Smooth muscle cell (in vitro differentiated cells): ENCODE measurements around the gene SERPINB6. TPM values are rescaled to one million over a fixed set of nuclear protein-coding genes. Genes with fewer than 3 reads are reported as not detected.
A peak's percentile ranks its signal among the peaks of the same experiment; 100 is the strongest.

Experiments used
- DNase-seq: peaks from one replicate; lab custom pipeline; 2025; ENCODE audit not compliant: unreplicated experiment; lab: John Stamatoyannopoulos, UW
- H2AFZ ChIP-seq: fragments of 200-600 bp; sonication (generic); 2 replicates; pipeline ENCODE4 v1.6.0; 2016; ENCODE audit warnings: antibody characterized with exemption, low read depth, mild to moderate bottlenecking
- H3F3A ChIP-seq: fragments of 200-600 bp; sonication (generic); 2 replicates; pipeline ENCODE4 v1.6.0; 2017; ENCODE audit warnings: antibody characterized with exemption, low read depth
- H3K27ac ChIP-seq: fragments of 200-600 bp; sonication (generic); 2 replicates; pipeline ENCODE4 v1.5.1; 2016; ENCODE audit warnings: low read depth, mild to moderate bottlenecking
- H3K27me3 ChIP-seq: fragments of 200-600 bp; sonication (generic); 2 replicates; pipeline ENCODE4 v1.6.1; 2016; ENCODE audit warnings: low read depth, mild to moderate bottlenecking
- H3K36me3 ChIP-seq: fragments of 200-600 bp; sonication (generic); 2 replicates; pipeline ENCODE4 v1.5.1; 2016; ENCODE audit warnings: low read depth
- H3K4me1 ChIP-seq: fragments of 200-600 bp; sonication (generic); 2 replicates; pipeline ENCODE4 v1.5.1; 2016; ENCODE audit warnings: low read depth
- H3K4me2 ChIP-seq: fragments of 200-600 bp; sonication (generic); 2 replicates; pipeline ENCODE4 v1.6.0; 2016; ENCODE audit warnings: mild to moderate bottlenecking
- H3K4me3 ChIP-seq: fragments of 200-600 bp; sonication (generic); 2 replicates; pipeline ENCODE4 v1.5.1; 2016; ENCODE audit warnings: mild to moderate bottlenecking
- H3K79me2 ChIP-seq: fragments of 200-600 bp; sonication (generic); 2 replicates; pipeline ENCODE4 v1.6.0; 2016; ENCODE audit warnings: low read depth, mild to moderate bottlenecking
- H3K9ac ChIP-seq: fragments of 200-600 bp; sonication (generic); 2 replicates; pipeline ENCODE4 v1.6.0; 2016; ENCODE audit warnings: low read depth
- H3K9me3 ChIP-seq: fragments of 200-600 bp; sonication (generic); replicated peaks from 2 replicates; pipeline ENCODE4 v1.5.1; 2016; ENCODE audit warnings: low read depth
- H4K20me1 ChIP-seq: fragments of 200-600 bp; sonication (generic); 2 replicates; pipeline ENCODE4 v1.6.0; 2016; ENCODE audit warnings: low read depth
- WGBS: methylation state at CpG from one replicate; pipeline ENCODE4 v1.1.7; 2016; ENCODE audit warnings: low lambda C conversion rate; 5-methylcytosine and 5-hydroxymethylcytosine counted together
- polyA plus RNA-seq: library from polyadenylated mRNA; unstranded; fragments of >200 nt; fragmentation: Nextera tagmentation; extraction: Ambion mirVana; gene quantifications from 2 replicates; pipeline ENCODE4 v1.2.1, GENCODE V29; 2016
- total RNA-seq: library from RNA; depleted of rRNA; stranded (reverse); fragments of >200 nt; gene quantifications from 2 replicates; pipeline ENCODE4 v1.2.3, GENCODE V29; 2014
- TF ChIP-seq, protein P1 (sequence below): fragments of 200-600 bp; sonication (generic); IDR thresholded peaks from 2 replicates; pipeline ENCODE4 v1.5.1; 2017; ENCODE audit warnings: borderline replicate concordance, mild to moderate bottlenecking, antibody characterized with exemption; ENCODE audit not compliant: insufficient read depth, poor library complexity, severe bottlenecking

The SERPINB6 gene
- total and polyA plus RNA-seq, 2 experiments from 2014 or later: 67.8 to 118 TPM

DNA sequence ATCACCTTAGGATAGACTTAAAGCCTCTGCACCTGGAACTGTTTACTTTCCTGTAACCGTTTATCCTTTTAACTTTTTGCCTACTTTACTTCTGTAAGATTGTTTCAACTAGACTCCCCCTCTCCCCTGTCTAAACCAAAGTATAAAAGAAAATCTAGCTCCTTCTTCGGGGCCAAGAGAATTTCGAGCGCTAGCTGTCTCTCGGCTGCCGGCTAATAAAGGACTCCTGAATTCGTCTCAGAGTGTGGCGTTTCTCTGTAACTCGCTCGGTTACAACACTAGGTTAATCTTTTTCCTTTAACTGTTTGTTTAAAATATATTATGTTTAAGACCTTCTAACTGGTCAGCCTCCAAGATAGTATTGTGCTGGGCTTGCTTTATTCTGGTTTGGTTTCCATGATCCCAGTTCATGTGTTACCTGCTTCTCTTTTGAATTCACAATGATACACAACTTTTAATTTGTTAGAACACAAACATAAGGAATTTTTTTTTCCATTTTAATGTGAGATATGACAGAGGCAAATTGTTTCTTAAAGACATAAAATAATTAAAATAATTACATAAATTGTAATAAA is 19.7 kb upstream of the SERPINB6 start:
- peak overlapping the region; percentile 99 for H3K27ac ChIP-seq
- H3K36me3 ChIP-seq: no peaks in the 10 kb centered on the region
- H3K27me3 ChIP-seq: no peaks in the 10 kb centered on the region
- H2AFZ ChIP-seq: peak overlapping the region; percentile 53
- H3K79me2 ChIP-seq: no peaks in the 10 kb centered on the region
- H3K4me3 ChIP-seq: peak overlapping the region; percentile 56
- no peak for DNase-seq
- H4K20me1 ChIP-seq: no peaks in the 10 kb centered on the region
- H3K9ac ChIP-seq: peak overlapping the region; percentile 94
- H3K9me3 ChIP-seq: no peaks in the 10 kb centered on the region
- peak overlapping the region; percentile 93 for H3K4me2 ChIP-seq
- peaks cover 19% of the 10 kb centered on the region for H3K4me1 ChIP-seq
- TF ChIP-seq, protein P1, sequence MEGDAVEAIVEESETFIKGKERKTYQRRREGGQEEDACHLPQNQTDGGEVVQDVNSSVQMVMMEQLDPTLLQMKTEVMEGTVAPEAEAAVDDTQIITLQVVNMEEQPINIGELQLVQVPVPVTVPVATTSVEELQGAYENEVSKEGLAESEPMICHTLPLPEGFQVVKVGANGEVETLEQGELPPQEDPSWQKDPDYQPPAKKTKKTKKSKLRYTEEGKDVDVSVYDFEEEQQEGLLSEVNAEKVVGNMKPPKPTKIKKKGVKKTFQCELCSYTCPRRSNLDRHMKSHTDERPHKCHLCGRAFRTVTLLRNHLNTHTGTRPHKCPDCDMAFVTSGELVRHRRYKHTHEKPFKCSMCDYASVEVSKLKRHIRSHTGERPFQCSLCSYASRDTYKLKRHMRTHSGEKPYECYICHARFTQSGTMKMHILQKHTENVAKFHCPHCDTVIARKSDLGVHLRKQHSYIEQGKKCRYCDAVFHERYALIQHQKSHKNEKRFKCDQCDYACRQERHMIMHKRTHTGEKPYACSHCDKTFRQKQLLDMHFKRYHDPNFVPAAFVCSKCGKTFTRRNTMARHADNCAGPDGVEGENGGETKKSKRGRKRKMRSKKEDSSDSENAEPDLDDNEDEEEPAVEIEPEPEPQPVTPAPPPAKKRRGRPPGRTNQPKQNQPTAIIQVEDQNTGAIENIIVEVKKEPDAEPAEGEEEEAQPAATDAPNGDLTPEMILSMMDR: no peak
- 26% methylated on average over 10 of the region's 10 CpGs for WGBS
- H3F3A ChIP-seq: peaks cover 26% of the 10 kb centered on the region

DNA sequence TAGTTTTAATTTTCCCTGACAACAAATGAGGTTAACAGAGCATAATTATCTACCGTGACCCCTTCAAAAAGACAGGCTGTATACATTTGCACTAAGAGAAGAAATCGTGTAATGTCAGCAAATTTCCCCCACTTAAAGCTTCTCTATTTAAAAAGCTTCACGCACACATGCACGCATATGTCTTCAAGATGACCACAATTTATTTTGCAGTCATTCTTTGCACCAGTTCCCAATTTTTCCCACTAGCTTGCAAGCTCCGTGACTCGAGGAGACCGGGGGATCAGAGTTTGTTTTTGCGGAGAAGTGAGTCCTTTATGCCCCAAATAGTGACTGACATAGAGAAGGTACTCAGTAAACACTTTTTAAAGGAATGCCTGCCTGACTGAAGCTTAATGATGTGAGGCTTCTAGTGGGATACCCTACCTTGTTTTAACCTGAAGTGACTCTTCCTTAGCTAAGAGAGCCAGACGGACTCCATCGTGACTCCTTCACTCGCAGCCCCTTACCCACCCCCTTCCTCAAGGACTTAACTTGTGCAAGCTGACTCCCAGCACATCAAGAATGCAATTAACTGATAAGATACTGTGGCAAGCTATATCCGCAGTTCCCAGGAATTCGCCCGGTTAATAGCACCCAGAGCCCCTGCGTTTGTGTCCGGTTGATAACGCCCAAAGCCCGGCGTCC is 19.0 kb upstream of the SERPINB6 start:
- Histone ChIP-seq H3K9ac (peak overlapping the region; percentile 94), H3K4me3 (peak overlapping the region; percentile 56), H3F3A (peaks cover 26% of the 10 kb centered on the region), H3K4me2 (peak overlapping the region; percentile 93), H4K20me1 (no peaks in the 10 kb centered on the region), H3K27me3 (no peaks in the 10 kb centered on the region), H2AFZ (peak overlapping the region; percentile 53), H3K36me3 (no peaks in the 10 kb centered on the region), H3K4me1 (peaks cover 19% of the 10 kb centered on the region), H3K27ac (peak overlapping the region; percentile 99), H3K79me2 (no peaks in the 10 kb centered on the region), H3K9me3 (no peaks in the 10 kb centered on the region)
- TF ChIP-seq, protein P1: no peak
- DNase-seq: no peak
- 19% methylated on average over 19 of the region's 19 CpGs for WGBS

DNA sequence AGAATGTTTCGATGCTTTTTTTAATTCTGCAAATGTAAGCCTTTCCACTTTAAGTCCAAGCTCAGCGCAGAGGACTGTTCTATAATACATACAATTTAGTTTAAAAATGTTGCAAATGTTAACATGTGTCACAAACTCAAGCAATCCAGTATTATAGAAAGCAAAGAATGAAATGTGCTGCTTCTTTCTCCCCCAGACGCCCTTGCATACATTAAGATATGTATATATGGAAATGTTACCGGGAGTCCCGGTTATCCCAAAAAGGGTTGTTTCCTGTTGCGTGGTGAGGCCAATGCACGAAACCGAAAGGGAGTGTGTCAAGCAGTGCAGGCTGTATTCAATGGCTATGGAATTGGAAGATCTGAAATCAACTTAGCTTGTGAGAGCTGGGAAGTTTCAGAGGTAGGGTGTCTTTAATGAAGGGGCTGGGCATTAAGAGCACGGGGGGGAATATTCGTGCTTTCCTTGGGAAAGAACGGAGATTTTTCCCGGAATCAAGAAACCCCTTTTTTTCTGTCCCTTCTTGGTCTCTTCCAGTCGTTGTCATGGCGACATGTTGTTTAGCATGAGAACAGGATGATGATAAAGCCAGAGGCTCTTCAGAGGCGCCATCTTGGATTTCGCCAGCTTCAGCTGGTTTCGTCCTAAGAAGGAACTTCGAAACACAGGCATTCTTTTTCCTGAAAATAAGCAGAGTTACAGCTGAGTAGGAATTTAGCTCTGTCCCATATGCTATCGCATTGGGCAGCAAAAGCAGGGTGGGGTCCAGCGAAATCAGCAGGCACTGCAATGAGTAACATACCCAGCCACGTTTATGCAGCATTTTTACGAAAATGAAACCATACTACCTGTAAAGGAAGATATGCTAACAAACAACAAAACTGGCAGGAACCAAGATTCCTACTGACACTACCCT is 18.2 kb upstream of the SERPINB6 start:
- WGBS: 2% methylated on average over 22 of the region's 22 CpGs
- Histone ChIP-seq H3K27ac (peak overlapping the region; percentile 99), H3K79me2 (no peaks in the 10 kb centered on the region), H3K4me1 (peaks cover 19% of the 10 kb centered on the region), H3F3A (peaks cover 26% of the 10 kb centered on the region), H3K27me3 (no peaks in the 10 kb centered on the region), H3K4me2 (peak overlapping the region; percentile 93), H3K4me3 (peak overlapping the region; percentile 56), H3K9me3 (no peaks in the 10 kb centered on the region), H3K36me3 (no peaks in the 10 kb centered on the region), H3K9ac (peak overlapping the region; percentile 94), H2AFZ (peak overlapping the region; percentile 53), H4K20me1 (no peaks in the 10 kb centered on the region)
- TF ChIP-seq, protein P1: no peak
- peak; percentile 80 for DNase-seq
